ENCODE measurements around the gene SYNGR1. TPM values are rescaled to one million over a fixed set of nuclear protein-coding genes. Genes with fewer than 3 reads are reported as not detected.
A peak's percentile ranks its signal among the peaks of the same experiment; 100 is the strongest.
"Not testable (repeated sequence)": the region's sequence is repeated elsewhere in the genome, so short reads cannot be mapped to it uniquely, and the experiment has no call there.

The SYNGR1 gene
- total RNA-seq, 1 donor from 2014 or later, result 42.2 TPM

DNA sequence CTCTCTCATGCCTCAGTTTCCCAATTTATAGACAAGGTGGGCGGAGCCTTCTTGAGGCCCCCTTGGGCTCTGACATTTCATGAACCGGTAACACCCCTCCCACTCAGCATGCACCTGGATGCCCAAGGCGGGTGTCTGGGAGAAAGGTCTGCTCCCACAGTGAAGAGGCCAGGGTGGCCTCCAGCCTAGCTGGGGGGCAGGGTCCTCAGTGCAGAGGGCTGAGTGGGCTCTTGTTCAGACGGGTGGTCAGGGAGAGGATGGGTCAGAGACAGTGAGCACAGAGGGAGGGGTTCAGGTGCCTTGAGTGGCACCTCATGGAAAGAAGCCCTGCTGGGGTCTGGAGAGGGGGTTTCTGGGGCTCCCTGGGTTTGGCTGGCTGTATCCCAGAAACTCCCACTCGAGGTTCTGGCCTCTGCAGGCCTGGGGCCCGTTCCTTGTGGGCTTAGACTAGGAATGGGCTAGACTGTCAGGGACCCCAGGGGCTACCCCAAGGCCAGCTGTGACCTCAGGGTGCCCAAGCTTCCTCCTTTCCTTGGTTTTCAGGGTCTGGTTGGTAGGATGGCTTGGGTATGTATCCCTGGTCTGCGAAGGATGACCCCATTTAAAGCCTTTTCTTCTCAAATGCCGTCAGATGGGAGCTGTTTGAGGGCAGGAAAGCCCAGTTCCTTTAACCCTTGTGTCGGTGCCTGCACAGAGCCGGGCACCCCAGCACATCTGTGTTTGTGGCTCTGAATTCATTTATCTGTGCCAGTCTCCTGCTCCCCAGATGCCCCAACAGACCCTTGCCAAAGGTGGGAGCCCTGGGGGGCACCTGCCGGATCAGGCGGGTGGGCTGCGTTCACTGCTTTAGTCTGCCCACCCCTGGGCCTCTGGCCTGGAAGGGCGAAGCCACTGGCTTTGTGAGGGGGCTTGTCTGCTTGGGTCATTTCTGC, 1.2 kb downstream of the SYNGR1 start:
- no peak for DNase-seq (ENCODE audit: extremely low spot score in 2 of 2)
- H3K4me3 ChIP-seq, result peak overlapping the region; percentile 85 to 93
- intact Hi-C loops (cut with DNase I), result no loop called here
- no peaks in the 10 kb centered on the region for H3K27me3 ChIP-seq
- TF ChIP-seq, protein P1, sequence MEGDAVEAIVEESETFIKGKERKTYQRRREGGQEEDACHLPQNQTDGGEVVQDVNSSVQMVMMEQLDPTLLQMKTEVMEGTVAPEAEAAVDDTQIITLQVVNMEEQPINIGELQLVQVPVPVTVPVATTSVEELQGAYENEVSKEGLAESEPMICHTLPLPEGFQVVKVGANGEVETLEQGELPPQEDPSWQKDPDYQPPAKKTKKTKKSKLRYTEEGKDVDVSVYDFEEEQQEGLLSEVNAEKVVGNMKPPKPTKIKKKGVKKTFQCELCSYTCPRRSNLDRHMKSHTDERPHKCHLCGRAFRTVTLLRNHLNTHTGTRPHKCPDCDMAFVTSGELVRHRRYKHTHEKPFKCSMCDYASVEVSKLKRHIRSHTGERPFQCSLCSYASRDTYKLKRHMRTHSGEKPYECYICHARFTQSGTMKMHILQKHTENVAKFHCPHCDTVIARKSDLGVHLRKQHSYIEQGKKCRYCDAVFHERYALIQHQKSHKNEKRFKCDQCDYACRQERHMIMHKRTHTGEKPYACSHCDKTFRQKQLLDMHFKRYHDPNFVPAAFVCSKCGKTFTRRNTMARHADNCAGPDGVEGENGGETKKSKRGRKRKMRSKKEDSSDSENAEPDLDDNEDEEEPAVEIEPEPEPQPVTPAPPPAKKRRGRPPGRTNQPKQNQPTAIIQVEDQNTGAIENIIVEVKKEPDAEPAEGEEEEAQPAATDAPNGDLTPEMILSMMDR (IDR thresholded peaks at IDR 0.05), result no peak
- no peak for TF ChIP-seq POLR2AphosphoS5 (IDR thresholded peaks at IDR 0.05; ENCODE audit: insufficient read depth in 1 of 2, low read depth in 1 of 2)
- TF ChIP-seq POLR2A (IDR thresholded peaks at IDR 0.05), result no peak
- no peaks in the 10 kb centered on the region for H3K9me3 ChIP-seq
- peaks cover 47% of the 10 kb centered on the region for H3K4me1 ChIP-seq
- peak overlapping the region; percentile 89 for H3K27ac ChIP-seq
- H3K36me3 ChIP-seq, result no peaks in the 10 kb centered on the region

DNA sequence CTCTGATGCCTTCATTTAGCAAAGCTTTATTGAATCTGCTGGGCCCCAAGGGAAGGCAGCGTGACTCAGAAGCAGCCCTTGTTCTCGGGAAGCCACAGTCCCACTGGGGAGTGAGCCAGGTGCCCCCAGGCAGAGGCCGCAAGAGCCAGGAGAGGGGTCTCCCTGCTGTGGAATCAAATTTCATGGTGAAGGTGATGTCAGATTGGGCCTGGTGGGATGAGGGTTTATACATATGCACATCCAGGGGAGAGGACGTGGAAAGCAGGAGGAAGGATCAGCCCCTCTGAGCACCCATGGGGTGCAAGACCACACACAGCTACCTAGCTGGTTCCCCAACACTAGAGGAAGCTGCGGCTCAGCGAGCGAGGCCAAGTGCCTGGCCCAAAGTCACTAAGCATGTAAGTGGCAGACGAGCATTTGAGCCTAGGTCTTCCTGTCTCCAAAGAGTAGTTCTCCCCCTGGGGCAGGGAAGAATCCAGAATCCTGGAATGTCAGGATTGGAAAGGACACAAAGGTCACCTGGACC, 2.0 kb downstream of the SYNGR1 start:
- H3K27ac ChIP-seq, result peak overlapping the region; percentile 89
- DNase-seq (ENCODE audit: extremely low spot score in 2 of 2), result peak in 1 of 2 donors; percentile 86

DNA sequence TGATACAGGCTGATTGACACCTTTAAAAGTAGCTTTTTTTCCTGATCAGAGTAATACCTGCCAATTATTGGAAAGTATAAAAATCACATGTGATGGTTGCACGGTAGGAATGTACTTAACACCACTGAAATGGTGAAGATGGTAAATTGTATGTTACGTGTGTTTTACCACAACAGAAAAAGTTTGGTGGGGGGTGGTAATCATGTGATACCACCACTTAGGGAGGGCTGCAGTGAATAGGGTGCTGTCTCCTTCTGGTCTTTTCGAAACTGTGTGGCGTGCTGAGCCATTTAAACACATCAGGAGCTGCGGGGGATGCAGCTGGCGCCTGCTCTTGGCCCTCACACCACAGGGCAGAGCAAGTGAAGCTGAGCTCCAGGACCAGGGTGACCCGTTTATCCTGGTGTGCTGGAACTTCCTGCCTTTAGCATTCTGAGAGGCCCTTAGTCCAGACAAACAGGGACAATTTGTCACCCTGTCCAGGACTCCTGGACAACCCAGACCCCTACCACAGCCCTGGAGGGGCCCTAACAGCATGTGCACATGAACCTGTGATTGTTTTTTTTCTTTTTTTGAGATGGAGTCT, 2.6 kb downstream of the SYNGR1 start:
- peak overlapping the region; percentile 89 for H3K27ac ChIP-seq

More for the DNA sequence above, 2.0 kb downstream of the SYNGR1 start:
- TF ChIP-seq POLR2AphosphoS5 (IDR thresholded peaks at IDR 0.05; ENCODE audit: insufficient read depth in 1 of 2, low read depth in 1 of 2), result peak in 1 of 2 donors; percentile 36
- TF ChIP-seq POLR2A (IDR thresholded peaks at IDR 0.05), result no peak
- TF ChIP-seq, protein P1 (IDR thresholded peaks at IDR 0.05), result no peak
- Histone ChIP-seq H3K9me3 (no peaks in the 10 kb centered on the region), H3K4me3 (no peak overlapping the region), H3K4me1 (peaks cover 47% of the 10 kb centered on the region), H3K27me3 (no peaks in the 10 kb centered on the region), H3K36me3 (no peaks in the 10 kb centered on the region)
- intact Hi-C loops (cut with DNase I), result no loop called here

DNA sequence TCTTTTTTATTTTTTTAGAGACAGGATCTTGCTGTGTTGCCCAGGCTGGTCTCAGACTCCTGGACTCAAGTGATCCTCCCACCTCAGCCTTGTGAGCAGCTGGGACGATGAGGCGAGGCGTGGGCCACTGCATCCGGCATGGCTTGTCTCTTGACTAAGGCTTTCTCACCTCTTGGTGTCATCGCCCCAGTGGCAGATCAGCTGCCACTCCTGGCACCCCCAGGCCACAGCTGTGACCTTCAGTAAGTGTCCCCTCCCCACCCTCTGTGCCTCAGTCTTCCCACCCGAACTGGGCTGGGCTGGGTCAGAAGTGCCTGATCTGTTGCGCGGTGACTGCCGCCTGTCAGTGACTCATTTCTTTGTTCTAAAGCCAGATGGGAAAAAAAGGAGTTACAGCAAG, 3.6 kb downstream of the SYNGR1 start:
- Histone ChIP-seq H3K4me1 (peaks cover 47% of the 10 kb centered on the region), H3K27me3 (no peaks in the 10 kb centered on the region), H3K27ac (peak overlapping the region; percentile 89), H3K4me3 (no peak overlapping the region), H3K9me3 (no peaks in the 10 kb centered on the region), H3K36me3 (peaks cover 0 to under 1% of the 10 kb centered on the region in 2 donors)
- intact Hi-C loops (cut with DNase I), result no loop called here
- TF ChIP-seq POLR2AphosphoS5 (IDR thresholded peaks at IDR 0.05; ENCODE audit: insufficient read depth in 1 of 2, low read depth in 1 of 2) (peak in 1 of 2 donors; percentile 23), POLR2A (IDR thresholded peaks at IDR 0.05) (no peak)
- peak in 1 of 2 donors; percentile 88 for DNase-seq (ENCODE audit: extremely low spot score in 2 of 2)

More for the DNA sequence above, 2.6 kb downstream of the SYNGR1 start:
- TF ChIP-seq, protein P1 (IDR thresholded peaks at IDR 0.05), result no peak
- TF ChIP-seq POLR2AphosphoS5 (IDR thresholded peaks at IDR 0.05; ENCODE audit: insufficient read depth in 1 of 2, low read depth in 1 of 2) (no peak), POLR2A (IDR thresholded peaks at IDR 0.05) (no peak)
- Histone ChIP-seq H3K4me1 (peaks cover 47% of the 10 kb centered on the region), H3K27me3 (no peaks in the 10 kb centered on the region), H3K36me3 (no peaks in the 10 kb centered on the region), H3K9me3 (no peaks in the 10 kb centered on the region), H3K4me3 (no peak overlapping the region)
- DNase-seq (ENCODE audit: extremely low spot score in 2 of 2), result peak in 1 of 2 donors; percentile 81
- intact Hi-C loops (cut with DNase I), result no loop called here

DNA sequence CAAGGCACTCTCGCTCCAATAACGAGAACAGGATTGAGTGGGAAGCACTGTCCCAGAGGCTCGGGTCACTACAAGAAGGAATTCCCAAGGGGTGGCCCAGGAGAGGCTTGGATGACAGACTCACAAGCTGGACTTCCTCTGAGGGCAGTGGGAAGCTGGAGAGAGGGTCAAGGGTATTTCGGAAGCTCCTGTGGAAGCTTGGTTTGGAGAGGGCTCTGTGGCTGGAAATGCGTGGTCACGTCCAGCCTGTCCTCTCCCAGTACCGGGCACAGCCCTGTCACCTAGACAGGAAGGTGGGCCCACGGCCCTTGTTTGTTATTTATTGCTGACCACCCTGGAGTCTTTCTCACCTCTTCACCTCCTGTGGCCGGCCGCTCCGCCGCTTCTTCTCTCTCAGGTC, 5.3 kb downstream of the SYNGR1 start:
- Histone ChIP-seq H3K9me3 (no peaks in the 10 kb centered on the region), H3K4me1 (peaks cover 46% of the 10 kb centered on the region), H3K27me3 (no peaks in the 10 kb centered on the region), H3K36me3 (peaks cover 0 to 9% of the 10 kb centered on the region in 2 donors), H3K27ac (no peak overlapping the region), H3K4me3 (no peak overlapping the region)
- intact Hi-C loops (cut with DNase I), result no loop called here
- no peak for TF ChIP-seq POLR2A (IDR thresholded peaks at IDR 0.05)
- TF ChIP-seq, protein P1 (IDR thresholded peaks at IDR 0.05), result no peak
- TF ChIP-seq POLR2AphosphoS5 (IDR thresholded peaks at IDR 0.05; ENCODE audit: insufficient read depth in 1 of 2, low read depth in 1 of 2), result no peak
- peak in 1 of 2 donors; percentile 81 for DNase-seq (ENCODE audit: extremely low spot score in 2 of 2)

DNA sequence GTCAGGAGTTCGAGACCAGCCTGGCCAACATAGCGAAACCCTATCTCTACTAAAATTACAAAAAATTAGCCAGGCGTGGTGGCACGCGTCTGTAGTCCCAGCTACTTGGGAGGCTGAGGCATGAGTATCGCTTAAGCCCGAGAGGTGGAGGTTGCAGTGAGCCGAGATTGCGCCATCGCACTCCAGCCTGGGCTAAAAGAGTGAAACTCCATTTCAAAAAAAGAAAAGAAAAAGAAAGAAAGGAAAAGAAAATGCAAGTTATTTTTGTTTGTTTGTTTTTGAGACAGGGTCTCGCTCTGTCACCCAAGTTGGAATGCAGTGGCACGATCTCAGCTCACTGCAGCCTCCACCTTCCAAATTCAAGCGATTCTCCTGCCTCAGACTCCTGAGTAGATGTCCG, 6.0 kb downstream of the SYNGR1 start:
- H3K9me3 ChIP-seq; intact Hi-C loops (cut with DNase I): not testable (repeated sequence)
- H3K4me1 ChIP-seq, result peaks cover 47% of the 10 kb centered on the region

More for the DNA sequence above, 6.0 kb downstream of the SYNGR1 start:
- H3K4me3 ChIP-seq; H3K36me3 ChIP-seq; H3K27me3 ChIP-seq; H3K27ac ChIP-seq; DNase-seq (ENCODE audit: extremely low spot score in 2 of 2): not testable (repeated sequence)
